ENCODE measurements around the gene COL23A1.

Gene COL23A1

DNA sequence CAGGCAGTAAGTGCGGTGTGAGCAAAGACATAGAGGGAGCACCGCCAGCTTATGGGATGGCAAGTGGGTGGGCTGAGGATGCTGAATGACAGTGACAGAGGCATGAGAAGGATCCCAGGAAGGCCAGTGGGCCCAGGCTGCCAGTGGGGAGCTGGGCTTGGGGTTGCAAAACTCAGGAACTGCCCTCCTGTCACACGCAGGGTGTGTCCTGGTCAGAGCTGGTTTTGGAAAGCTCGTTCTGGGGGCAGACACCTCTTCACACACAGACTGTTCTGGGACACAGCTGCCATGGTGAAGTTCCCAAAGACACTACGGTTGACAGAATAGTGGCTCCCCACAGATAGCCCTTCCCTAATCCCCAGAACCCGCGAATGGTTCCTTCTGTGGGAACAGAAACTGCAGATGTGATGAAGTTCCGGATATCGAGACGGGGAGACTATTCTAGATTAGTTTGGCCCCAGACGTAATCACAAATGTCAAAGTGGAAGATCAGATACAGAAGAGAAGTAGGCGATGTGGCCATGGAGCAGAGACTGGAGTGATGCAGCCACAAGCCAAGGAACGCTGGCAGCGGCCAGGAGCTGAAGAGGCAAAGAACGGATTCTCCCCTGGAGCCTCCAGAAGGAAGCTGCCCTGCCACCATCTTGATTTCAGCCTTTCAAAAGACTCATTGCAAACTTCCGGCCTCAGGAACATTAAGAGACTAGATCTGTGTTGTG lies 159.0 kb downstream of the COL23A1 start:
- no peak for DNase-seq

DNA sequence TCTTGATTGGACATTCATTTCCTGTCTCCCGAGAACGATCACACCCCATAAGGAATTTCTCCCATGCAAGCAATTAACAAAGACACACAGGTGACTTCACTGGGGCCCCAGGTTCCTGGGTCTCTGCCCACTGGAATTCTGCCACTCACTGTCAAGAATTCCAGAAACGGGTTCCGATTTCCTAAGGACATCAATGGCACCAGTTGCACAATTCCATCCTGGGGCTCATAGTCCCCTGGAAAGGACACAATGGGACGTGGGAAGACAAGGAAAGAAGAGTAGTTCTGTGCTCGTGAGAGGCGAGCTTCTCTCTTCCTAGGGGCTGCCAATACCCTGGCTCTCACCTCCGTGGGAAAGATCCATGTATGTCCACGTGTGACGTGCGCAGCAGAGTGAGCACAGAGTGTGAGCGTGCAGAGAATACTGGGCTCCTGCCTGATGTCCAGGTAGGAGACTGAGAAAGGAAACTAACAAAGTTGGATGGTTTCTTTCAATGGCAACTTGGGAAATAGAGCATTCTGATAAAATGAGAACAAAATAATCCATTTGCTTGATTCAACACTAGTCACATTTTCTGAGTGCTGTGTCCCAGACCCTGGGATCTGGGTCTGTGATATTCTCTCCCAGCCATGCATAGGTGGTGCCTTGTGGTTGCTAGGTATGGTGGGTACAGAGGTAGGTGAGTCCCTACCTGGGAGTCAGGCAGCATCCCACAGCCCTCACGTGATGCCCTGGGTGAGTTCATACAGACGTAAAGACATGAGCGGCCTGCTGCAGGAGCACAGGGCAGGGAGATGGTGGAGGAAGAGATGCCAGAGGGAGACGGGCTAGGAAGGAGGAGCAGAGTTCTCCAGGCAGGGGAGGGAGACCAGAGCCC lies 159.8 kb downstream of the COL23A1 start:
- no peak for DNase-seq

DNA sequence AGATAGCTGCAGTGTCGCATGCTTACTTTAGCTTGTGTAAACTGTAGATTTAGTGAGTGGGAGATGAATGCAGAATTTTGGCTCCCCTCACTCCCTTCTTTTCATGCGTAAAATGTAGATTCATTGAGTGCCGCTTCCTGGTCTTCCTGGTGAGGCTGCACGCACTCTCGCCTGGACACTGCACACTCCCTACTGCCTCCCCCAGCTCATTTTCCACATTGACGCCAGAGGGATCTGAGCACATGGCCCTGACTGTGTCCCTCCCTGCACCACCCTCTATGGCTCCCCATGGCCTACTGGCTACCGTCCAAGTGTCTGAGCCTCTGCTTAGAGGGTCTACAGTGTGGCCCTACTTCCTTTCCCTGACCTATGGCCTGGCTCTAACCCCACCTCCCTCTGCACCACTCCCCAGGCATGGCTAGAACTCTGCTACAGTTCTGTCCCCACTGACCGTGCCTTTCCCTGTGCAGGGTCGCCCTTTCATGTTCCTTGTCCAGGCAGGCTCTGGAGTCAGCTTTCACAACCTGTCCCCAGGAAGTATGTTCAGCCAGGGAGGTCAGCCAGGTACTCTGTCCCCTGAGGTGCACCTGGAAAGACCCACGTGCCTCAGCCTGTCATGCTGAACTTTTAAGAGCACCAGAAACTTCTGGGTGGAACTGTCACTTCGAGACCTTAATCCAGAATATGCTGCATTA lies 160.6 kb downstream of the COL23A1 start:
- no peak for DNase-seq

DNA sequence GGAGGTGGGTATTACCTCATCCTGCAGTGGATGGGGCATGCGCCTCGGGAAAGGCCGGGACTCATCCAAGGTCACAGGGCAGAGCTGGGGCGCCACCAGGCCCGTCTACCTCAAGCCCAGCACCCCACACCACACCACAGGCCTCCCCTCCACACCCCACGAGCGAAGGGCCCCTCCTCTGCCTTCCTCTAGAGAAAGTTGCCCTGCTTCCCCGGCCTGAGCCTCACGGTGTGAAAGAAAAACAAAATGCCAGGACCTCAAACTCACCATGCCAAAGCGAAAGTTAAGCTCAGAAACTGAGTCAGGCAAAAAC lies 161.1 kb downstream of the COL23A1 start:
- DNase-seq, result no peak

DNA sequence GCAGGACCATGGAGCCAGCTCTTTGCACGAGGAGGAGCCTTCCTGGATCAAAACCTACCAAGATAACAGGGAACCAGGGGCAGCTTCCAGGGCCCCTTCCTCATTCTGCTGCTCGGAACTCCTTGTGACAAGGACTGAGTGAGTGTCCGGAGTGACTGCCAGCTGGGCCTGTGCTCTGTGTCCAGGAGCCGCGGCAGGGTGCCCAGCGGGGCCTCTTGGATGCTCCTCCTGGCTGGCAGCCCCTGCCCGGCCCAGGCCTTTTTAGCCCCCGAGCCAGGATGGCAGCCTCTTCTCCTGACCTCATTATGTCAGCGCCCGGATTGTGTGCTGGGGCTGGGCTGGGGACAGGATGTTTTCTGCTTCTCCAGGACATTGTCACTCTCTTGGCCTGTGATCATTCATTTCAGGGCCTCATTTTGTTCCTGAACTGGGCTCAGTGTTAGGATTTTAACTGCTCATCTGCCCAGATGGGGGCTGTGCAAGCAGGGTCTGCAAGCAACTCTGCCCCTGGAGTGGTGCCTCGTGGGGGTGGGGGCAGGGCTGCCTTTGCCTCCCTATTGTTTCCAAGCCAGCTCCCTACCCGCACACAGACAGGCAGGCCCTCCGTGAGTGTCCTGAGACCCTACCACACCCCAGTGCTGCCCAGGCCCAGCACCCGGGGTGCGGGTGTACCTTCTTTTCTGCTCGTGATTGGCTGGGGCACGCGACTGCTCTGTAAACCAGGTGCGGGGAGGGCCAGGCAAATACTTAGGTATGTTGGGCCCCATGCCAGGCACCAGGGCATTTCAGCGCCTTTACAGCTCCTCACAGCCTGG lies 161.6 kb downstream of the COL23A1 start:
- no peak for DNase-seq

DNA sequence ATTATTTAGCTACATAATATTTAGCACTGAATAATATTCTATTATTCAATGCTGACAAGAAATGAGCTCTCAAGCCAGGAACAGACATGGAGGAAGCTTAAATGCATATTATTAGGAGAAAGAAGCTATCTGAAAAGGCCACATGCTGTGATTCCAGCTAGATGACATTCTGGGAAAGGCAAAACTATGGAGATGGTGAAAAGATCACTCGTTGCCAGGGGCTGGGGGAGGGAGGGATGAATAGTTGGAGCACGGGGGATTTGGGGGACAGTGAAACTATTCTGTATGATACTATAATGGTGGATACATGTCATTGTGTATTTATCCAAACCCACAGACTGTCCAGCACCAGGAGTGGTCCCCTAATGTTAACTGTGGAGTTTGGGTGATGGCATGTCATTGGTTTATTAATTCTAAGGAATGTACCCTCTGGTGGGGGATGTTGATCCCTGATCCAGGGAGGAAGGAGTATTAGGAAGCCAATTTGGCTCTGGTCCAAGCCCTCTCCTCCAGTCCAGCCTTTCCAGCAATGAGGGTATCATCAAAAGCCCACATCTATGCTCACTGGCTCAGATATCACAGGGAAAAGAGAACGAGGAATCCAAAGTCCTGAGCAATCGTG lies 162.5 kb downstream of the COL23A1 start:
- no peak for DNase-seq

DNA sequence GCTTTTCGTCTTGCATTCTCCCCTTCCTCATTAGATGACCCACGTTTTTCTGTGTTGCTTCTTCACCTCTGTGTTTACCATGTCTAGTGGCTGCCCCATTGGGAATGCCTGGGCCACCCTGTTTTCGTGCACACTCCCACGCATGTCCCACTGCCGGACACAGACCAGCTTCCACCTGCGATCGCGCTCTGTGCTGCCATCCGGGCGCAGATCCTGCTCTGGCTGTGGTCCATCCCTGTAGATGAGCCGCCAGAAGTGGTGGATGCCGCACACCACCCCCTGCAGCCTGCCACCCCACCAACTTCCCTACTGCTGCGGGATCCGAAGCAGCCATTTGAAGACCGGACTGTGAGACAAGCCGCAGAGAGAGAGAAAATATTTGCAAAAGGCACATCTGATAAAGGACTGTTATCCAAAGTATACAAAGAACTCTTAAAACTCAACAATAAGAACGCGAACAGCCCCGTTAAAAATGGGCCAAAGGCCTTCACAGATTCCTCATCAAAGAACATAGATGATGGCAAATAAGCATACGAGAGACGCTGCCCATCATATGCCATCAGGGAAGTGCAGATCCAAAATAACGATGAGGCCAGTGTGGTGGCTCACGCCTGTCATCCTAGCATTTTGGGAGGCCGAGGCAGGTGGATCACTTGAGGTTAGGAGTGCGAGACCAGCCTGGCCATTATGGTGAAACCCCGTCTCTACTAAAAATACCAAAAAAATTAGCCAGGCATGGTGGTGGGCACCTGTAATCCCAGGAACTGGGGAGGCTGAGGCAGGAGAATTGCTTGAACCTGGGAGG lies 163.7 kb downstream of the COL23A1 start:
- DNase-seq, result no peak

DNA sequence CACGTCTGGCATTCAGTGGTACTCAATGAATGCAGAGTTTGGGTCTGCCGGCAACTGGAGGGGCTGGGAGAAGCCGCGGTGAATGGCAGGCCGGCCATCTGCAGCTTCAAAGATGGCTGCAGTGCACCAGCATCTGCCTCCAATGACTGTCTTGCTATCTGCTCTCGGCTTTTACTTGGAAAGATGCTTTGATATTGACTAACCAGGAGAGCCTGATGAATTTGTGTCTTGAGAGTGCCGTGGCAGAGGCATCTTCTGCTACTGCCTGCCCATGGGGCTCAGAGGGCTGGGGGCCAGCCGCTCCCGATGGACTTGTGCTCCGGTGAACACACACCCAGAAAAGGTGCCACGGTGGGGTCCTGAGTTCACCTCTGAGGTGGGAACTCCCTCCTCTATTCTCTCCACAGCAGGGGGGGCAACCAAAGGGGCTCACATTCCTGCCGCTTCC lies 164.5 kb downstream of the COL23A1 start:
- no peak for DNase-seq

DNA sequence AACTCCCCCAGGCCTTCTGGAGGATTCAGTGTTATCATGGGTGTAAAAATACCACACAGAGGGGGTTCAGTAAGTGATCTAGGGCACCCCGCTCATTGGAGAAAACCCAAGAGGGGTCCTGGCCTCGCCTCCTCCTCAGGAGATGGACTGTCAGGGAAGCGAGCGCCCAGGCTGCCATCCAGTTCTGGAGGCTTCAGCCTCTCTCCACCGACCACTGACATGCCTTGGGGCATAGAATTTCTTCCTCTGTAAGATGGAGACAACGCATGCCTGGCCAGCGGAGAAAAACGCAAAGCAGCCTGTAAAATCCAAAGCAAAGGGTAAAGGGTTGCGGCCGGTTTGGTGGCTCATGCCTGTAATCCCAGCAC lies 165.4 kb downstream of the COL23A1 start:
- DNase-seq, result no peak

DNA sequence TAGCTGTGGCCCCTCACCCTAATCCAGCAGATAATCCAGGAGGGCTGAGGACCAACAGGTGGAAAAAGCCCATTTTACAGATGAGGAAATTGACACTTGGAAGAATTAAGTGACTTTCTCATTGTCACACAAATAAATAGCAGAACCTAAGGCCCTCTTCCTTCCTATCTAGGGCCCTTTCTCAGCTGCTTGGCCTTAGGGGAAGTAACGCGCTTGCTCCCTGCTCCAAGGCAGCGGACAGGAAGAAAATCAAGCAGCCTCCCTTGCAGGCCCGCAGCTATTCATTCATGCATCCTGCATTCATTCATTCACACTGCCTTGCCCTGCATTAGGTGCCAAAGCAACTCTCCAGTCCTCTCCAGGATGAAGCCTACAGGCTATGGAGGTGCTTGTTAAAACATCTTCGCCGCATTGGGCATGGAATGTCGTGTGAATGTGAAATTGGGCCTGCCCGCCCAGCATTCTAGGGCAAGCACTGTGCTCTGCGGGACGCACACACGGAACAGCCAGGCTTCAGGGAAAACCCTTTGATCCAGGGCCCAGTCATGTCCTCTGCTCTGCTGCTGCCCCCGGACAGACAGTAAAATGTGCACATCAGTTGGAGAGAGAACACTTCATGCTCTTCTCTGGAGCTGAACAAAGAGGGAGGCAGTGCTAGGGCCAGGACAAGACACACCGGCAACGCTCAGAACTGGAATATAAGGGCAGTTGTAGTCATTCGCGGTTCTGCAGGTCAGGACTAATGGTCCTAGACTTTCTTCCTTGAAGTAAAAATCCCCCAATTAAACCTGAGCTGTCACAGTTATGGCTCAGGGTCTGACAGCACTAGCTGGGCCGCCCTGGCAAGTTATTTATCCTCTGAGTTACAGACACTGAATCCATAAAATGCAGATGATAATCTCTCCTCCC lies 166.0 kb downstream of the COL23A1 start:
- DNase-seq, result no peak

DNA sequence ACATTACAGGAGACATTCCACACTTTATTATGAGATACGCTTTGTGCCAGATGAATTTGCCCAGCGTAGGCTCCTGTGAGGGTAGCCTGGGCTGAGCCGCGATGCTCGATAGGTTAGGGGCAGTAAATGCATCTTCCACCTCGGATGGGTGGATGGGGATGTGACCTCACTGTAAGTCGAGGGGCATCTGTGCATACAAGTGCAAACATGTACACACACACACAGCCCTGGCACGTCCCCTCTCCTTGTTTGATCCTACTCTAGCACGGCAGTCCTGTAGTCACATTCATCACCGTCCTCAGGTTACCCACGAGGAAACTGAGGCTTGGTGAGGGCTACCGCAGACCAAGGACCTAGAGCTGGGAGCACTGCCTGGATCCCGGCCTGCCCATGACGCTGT lies 166.8 kb downstream of the COL23A1 start:
- DNase-seq, result no peak

DNA sequence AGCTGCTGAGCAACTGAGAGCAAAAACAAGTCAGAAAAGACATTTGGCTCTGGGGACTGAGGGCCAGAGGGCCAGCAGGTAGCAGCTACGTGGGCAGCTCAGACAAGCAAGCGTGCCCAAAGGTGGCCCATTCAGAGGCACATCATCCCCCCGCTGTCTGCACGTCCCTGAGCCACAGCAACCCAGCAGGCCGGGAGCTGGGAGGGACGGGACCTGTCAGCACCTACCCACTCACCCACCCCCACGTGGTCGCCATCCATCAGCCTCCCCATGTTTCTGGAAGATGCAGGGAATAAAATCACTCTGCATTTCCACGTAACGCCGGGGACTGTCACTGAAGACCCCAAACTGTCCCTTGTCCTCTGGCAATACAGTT lies 167.8 kb downstream of the COL23A1 start:
- DNase-seq, result no peak

DNA sequence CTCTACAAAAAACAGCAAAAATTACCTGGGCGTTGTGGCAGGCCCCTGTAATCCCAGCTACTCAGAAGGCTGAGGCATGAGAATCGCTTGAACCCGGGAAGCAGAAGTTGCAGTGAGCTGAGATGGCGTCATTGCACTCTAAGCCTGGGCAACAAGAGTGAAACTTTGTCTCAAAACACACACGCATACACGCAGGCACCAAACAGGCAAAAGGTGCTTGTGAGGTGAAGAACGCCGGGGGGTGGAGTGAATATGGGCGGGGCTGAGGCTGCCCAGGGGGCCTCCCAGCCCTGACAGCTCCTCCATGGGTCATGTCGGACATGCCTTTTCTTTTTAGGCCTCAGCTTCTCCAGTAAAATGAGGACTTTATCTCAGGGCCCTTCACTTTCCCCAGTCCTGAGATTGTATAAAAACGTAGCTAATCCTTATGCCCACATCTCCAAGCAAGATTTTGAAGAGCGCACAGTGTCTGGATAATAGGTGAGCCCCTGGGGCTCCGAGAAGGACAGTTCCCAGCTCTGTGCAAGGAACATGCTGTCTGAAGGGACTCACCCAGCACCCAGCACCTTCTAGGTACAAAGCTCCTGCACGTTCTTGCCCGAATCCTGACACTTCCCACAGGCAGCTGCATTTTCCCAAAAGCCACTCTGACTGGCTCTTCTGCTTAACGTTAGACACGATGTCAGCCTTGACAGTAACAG lies 168.3 kb downstream of the COL23A1 start:
- no peak for DNase-seq

DNA sequence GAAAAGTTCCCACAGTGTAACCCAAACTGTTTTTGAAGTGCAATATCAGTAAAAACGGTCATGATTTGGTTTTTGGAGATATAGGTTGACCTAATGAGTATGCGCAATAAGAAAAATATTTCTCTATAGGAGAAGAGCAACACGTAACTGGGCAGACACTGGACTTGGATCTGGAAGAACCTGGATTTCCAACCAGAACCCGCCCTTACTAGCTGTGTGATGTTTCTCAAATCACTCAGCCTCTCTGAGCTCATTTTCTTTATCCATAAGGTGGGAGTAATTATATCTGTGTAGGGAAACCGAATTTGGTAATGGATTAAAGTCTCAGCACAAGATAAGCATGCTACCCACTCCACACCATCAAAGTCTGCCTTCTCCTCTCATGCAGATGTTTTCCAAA lies 169.1 kb downstream of the COL23A1 start:
- no peak for DNase-seq

DNA sequence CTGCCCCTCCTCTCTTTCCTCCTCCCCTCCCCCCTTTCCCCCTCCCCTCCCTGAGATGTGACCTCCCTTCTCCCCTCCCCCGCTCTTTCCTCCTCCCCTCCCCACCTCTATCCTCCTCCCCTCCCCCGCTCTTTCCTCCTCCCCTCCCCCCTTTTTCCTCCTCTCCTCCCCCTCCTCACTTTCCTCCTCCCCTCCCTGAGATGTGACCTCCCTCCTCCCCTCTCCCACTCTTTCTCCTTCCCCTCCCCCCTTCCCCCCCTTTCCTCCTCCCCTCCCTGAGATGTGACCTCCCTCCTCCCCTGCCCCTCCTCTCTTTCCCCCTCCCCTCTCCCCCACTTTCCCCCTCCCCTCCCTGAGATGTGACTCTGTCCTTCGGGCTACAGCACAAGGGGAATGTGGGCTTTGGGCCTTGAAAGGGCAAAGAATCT lies 169.8 kb downstream of the COL23A1 start:
- no peak for DNase-seq

DNA sequence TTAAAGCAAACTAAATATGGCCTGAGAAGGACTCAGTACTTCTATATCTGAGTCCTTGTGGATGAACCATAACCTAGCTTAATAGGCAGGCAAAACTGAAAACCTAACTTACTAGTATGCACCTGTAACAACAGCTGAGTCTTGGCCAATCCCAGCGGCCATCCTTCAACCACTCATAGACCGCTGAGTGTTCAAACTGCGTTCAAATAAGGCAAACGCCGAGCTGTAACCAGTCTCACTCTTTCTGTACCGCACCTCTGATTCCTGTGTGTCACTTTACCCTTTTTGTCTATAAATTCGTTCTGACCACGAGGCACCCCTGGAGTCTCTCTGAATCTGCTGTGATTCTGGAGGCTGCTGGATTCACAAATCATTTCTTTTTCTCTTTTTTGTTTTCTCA lies 170.5 kb downstream of the COL23A1 start:
- no peak for DNase-seq

DNA sequence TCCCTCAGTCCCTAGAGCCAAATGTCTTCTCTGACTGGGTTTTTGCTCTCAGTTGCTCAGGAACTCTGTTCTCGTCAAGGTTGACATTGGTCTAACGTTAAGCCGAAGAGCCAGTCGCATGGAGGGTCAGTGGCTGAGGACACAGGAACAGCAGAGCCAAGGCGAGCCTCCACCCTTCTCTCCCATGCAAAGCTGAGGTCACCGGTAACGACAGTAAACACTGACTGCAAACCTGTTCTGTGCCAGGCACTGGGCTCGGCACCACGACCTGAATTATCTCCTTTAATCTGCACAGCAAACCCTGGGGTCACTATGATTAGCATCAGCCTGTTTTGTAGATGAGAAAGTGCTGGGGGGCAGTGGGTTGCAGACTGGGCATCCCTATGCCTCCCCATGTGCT lies 171.0 kb downstream of the COL23A1 start:
- DNase-seq, result no peak

DNA sequence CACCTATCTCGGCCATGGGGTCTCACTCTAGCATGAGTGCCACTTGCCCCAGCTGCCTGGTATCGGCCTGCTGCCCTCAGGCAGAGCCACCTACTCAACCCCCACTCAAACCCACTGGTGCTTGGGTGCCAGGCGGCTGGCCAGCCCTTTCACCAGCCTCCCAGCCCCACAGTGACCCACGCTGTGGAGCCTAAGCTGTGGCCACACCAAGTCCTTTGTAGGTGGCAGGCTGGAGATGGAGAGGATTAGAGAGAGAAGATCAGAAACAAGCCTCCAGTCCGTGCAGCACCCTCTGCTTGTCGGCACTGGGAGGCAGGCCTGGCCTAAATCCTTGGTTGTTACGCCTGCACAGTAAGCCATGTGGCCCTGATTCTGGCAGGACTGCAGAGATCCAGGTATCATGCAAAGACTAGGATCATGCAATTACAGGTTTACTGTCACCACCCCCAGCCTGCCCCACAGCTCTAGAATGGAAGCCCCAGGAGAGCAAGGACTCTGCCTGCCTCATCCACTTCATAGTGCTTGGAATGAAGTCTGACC lies 171.7 kb downstream of the COL23A1 start:
- DNase-seq, result no peak

DNA sequence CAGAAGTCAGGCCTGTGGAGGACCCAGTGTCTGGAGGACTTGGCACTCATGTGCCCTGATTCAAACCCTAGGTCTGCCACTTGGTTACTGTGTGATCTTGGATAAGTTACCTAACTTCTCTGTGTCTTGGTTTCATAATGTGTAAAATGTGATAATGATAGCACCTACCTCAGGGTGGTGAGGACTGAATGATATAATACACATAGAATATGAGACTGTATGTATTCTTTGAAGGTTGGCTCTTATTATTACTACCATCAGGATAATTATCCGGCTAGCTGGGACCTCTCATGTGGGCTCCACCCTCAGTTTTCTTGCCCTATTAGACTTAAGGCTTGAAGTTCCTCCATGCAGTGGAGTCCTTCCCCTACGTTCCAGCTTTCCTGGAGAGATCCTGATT lies 172.2 kb downstream of the COL23A1 start:
- no peak for DNase-seq

DNA sequence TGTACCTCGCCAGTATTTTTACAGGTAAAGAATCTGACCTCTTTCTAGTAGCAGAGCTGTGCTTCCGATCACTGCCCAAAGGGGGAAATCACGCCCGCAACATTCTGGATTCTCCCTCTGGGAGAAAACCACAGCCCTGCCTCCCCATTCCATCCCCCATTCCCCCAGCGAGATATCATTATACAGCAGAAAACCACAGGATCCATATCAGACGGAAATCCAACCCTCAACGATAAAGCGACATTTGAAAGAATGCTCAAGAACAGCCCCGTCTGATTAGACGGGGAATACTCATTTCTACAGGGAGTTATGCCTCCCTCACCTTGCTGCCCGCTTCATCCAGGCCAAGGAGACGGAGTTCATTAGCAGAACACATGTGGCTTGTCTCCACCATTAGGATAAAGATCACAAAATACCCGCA lies 172.8 kb downstream of the COL23A1 start:
- DNase-seq, result no peak

Measured in COR-L47 (cell line).